ENCODE measurements around the gene ERVK3-1. TPM values are rescaled to one million over a fixed set of nuclear protein-coding genes. Genes with fewer than 3 reads are reported as not detected.

Gene ERVK3-1
- total and polyA plus RNA-seq, 2 of the 8 experiments (the other 6 are each of a cell fraction or from before 2014, with no cell fraction given): 29.9 to 31.5 TPM

DNA sequence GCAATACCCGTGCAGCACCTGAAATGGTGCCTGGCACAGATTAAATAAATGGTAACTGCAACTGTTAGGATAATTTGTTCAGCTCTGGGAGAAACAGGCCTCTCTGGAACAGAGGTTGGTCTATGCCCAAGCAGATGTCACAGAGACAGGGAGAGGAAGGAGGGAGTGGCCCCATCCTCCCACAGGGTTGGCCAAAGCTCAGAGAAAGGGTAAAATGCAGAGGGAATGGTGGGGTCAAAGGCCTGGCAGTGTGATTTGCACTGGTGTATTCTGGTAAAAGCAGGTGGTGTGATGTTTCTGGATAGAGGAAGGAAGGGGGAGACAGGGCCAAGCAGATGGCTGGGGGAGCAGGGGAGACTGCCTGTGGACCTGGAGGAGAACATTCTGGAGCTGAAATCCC is 31.0 kb downstream of the ERVK3-1 start:
- no peak overlapping the region for H4K8ac ChIP-seq (ENCODE audit: extremely low read depth, insufficient read depth, low read length)

More for the DNA sequence above, 31.0 kb downstream of the ERVK3-1 start:
- Histone ChIP-seq H3K4me1 (replicated peaks in 1 of 4; ENCODE audit: control insufficient read depth in 3 of 4, insufficient read depth in 4 of 4, low read length in 3 of 4) (no peaks in the 10 kb centered on the region), H3K9ac (replicated peaks in 1 of 4; ENCODE audit: extremely low read depth in 1 of 4, low read depth in 3 of 4, low read length in 3 of 4) (no peak overlapping the region), H2BK120ac (replicated peaks; ENCODE audit: low read depth, low read length) (no peak overlapping the region), H2BK15ac (ENCODE audit: low read length) (no peak overlapping the region), H2BK12ac (ENCODE audit: low read depth, low read length) (no peak overlapping the region), H3K27me3 (replicated peaks in 1 of 4; ENCODE audit: control insufficient read depth in 3 of 4, extremely low read depth in 1 of 4, insufficient read depth in 3 of 4, low read length in 3 of 4) (no peaks in the 10 kb centered on the region), H3K4ac (replicated peaks; ENCODE audit: insufficient read length, low read depth, low read length) (no peak overlapping the region), H3K56ac (replicated peaks; ENCODE audit: insufficient read length, low read depth, low read length) (no peak overlapping the region), H2AFZ (ENCODE audit: low read length) (no peak overlapping the region), H3K79me1 (ENCODE audit: low read depth, low read length) (no peaks in the 10 kb centered on the region), H2BK5ac (ENCODE audit: low read depth, low read length) (no peak overlapping the region), H3K27ac (ENCODE audit: low read depth, low read length) (no peak overlapping the region), H4K5ac (ENCODE audit: insufficient read length, low read depth, low read length) (no peak overlapping the region), H2AK5ac (ENCODE audit: low read depth, low read length) (no peak overlapping the region), H3K9me3 (ENCODE audit: insufficient read depth in 2 of 2, low read depth in 1 of 2, low read length in 1 of 2) (peaks cover 5 to 6% of the 10 kb centered on the region in 2 experiments; a peak in 2 of 4 replicates), H4K20me1 (replicated peaks in 1 of 2; ENCODE audit: control insufficient read depth in 1 of 2, insufficient read depth in 2 of 2, low read length in 2 of 2) (peaks cover 3 to 8% of the 10 kb centered on the region in 2 experiments), H3K18ac (ENCODE audit: extremely low read depth, low read length) (no peak overlapping the region), H2BK20ac (ENCODE audit: low read length) (no peak overlapping the region), H3K23ac (ENCODE audit: insufficient read length) (no peak overlapping the region), H3K4me3 (ENCODE audit: extremely low read depth in 1 of 4, insufficient read depth in 2 of 4, low read depth in 3 of 4, low read length in 4 of 4) (no peak overlapping the region), H3K23me2 (ENCODE audit: low read depth, low read length) (no peaks in the 10 kb centered on the region), H3K4me2 (ENCODE audit: insufficient read depth in 1 of 2, low read depth in 2 of 2, low read length in 2 of 2) (no peak overlapping the region), H4K91ac (replicated peaks; ENCODE audit: insufficient read length, low read length) (no peak overlapping the region), H3K36me3 (ENCODE audit: control insufficient read depth in 2 of 4, insufficient read depth in 4 of 4, low read length in 3 of 4) (peaks cover 0 to 9% (median 3%) of the 10 kb centered on the region in 4 experiments; a peak in 3 of 8 replicates), H3K14ac (ENCODE audit: insufficient read length) (no peak overlapping the region), H3K79me2 (ENCODE audit: control insufficient read depth in 1 of 2, insufficient read depth in 2 of 2, low read length in 2 of 2) (no peaks in the 10 kb centered on the region)
- CTCF ChIA-PET (ENCODE audit: partially characterized antibody): interaction anchor here (0.8 to 1.2 kb wide), 2 partner anchors 29 to 183 kb away, joined by 3 read pairs; no protein-coding TSS in a partner anchor
- FAIRE-seq (no peak), DNase-seq (ENCODE audit: low read depth in 1 of 2, low spot score in 2 of 2) (no peak)
- POLR2A ChIA-PET (ENCODE audit: partially characterized antibody): interaction anchor here (0.6 to 0.8 kb wide), 2 partner anchors 94 to 183 kb away, joined by 4 to 6 read pairs; partner anchors contain the start of gene ZBTB45
- TF ChIP-seq BACH1 (IDR thresholded peaks at IDR 0.05; ENCODE audit: low read length) (no peak), PHF8 (conservative IDR thresholded peaks at IDR 0.05; ENCODE audit: low read depth, low read length) (no peak)
- WGBS, 2 experiments (ENCODE audit: extremely low coverage in 1 of 2, insufficient coverage in 1 of 2, insufficient read length in 1 of 2, insufficient replicate concordance in 2 of 2, low coverage in 1 of 2, low lambda C conversion rate in 2 of 2, missing lambda C conversion rate in 1 of 2): 88% methylated on average over 1 of the region's 1 CpG; no CpG with 5 or more reads in 1 of the 2 experiments
